K562 (cell line): ENCODE data around the gene MALAT1. TPM values are rescaled to one million over a fixed set of nuclear protein-coding genes. Genes with fewer than 3 reads are reported as not detected.

Source experiments
- ARHGAP35 ChIP-seq: fragments of 450-650 bp; IDR thresholded peaks from 2 replicates; pipeline ENCODE4 v1.6.1; 2018; ENCODE audit not compliant: partially characterized antibody
- HDAC1 ChIP-seq, 2 experiments: fragments of 450-650 bp; IDR thresholded peaks; 2 replicates each; pipeline ENCODE4 v1.6.1; 2016 to 2017; ENCODE audit warnings: inconsistent platforms in 1 of 2, mild to moderate bottlenecking in 1 of 2, moderate library complexity in 1 of 2
- HNRNPLL ChIP-seq: fragments of 200-400 bp; formaldehyde crosslinking; IDR thresholded peaks from 2 replicates; pipeline ENCODE4 v1.6.1; 2017; ENCODE audit warnings: low read length, low read depth, mild to moderate bottlenecking; ENCODE audit not compliant: poor library complexity, severe bottlenecking
- KHSRP ChIP-seq: fragments of 450-650 bp; IDR thresholded peaks from 2 replicates; pipeline ENCODE4 v1.6.1; 2017
- NR2C2 ChIP-seq, 2 experiments: fragments of 200-800 bp in 1 of 2; sonication (Bioruptor generic) in 1 of 2; sonication (generic) in 1 of 2; formaldehyde crosslinking in 1 of 2; IDR thresholded peaks; 2 replicates each; pipeline versions ENCODE4 v1.6.1 to v1.8.0; 2016 to 2022; ENCODE audit warnings: mild to moderate bottlenecking in 1 of 2, missing compliant biosample characterization in 1 of 2, missing genetic modification characterization in 1 of 2, missing genetic modification reagents in 1 of 2
- OTX1 ChIP-seq: fragments of 450-650 bp; formaldehyde crosslinking; IDR thresholded peaks from 2 replicates; pipeline ENCODE4 v1.4.0; 2022; ENCODE audit warnings: mild to moderate bottlenecking
- PCBP1 ChIP-seq: fragments of 200-400 bp; formaldehyde crosslinking; IDR thresholded peaks from 2 replicates; pipeline ENCODE4 v1.6.1; 2018; ENCODE audit warnings: mild to moderate bottlenecking, low read depth, low read length; ENCODE audit not compliant: poor library complexity, severe bottlenecking
- PTTG1 ChIP-seq: fragments of 450-650 bp; IDR thresholded peaks from 2 replicates; pipeline ENCODE4 v1.6.1; 2016; ENCODE audit warnings: low read depth, mild to moderate bottlenecking, missing genetic modification characterization, missing compliant biosample characterization
- SMARCB1 ChIP-seq: IDR thresholded peaks from 2 replicates; pipeline ENCODE4 v1.6.1; 2011; ENCODE audit warnings: improper control_type of control experiment, low read depth; ENCODE audit not compliant: insufficient read length
- SP1 ChIP-seq: sonication (generic); formaldehyde crosslinking; IDR thresholded peaks from 2 replicates; pipeline ENCODE4 v1.8.1; 2022; ENCODE audit warnings: mild to moderate bottlenecking, missing genetic modification reagents
- TAF1 ChIP-seq: IDR thresholded peaks from 2 replicates; pipeline ENCODE4 v1.6.1; 2011; ENCODE audit warnings: mild to moderate bottlenecking, low read length, moderate library complexity; ENCODE audit not compliant: insufficient read depth, control insufficient read depth, severe bottlenecking; ENCODE audit errors: extremely low read depth
- TCF7 ChIP-seq: sonication (generic); IDR thresholded peaks from 2 replicates; pipeline ENCODE4 v1.6.1; 2016; ENCODE audit warnings: antibody characterized with exemption, borderline replicate concordance
- ZNF134 ChIP-seq: fragments of 250-450 bp; sonication (Bioruptor Pico); conservative IDR thresholded peaks from 2 replicates; pipeline ENCODE4 v1.4.0; 2020
- ZNF212 ChIP-seq: fragments of 450-650 bp; formaldehyde crosslinking; IDR thresholded peaks from 2 replicates; pipeline ENCODE4 v1.4.0; 2020; ENCODE audit warnings: mild to moderate bottlenecking
- ZNF24 ChIP-seq: fragments of 450-650 bp; IDR thresholded peaks from 2 replicates; pipeline ENCODE4 v1.6.1; 2016
- ZNF583 ChIP-seq: fragments of 250-450 bp; sonication (Bioruptor Pico); IDR thresholded peaks from 2 replicates; pipeline ENCODE4 v1.4.0; 2020
- ZNF696 ChIP-seq: fragments of 250-450 bp; sonication (Bioruptor Pico); conservative IDR thresholded peaks from 2 replicates; pipeline ENCODE4 v1.4.0; 2020; ENCODE audit warnings: mild to moderate bottlenecking, moderate library complexity
- polyA plus RNA-seq, 8 experiments: library from polyadenylated mRNA; depleted of rRNA in 4 of 8; stranded (reverse) in 5 of 8; unstranded in 3 of 8; fragments of >200 nt; fragmentation: Nextera tagmentation in 2 of 8; fragmentation: Illumina TruSeq in 1 of 8; extraction: Ambion mirVana in 2 of 8; extraction: Trizol in 1 of 8; gene quantifications; 2 replicates each; pipeline versions ENCODE4 v1.2.1 to v1.2.3, GENCODE V29; 2011 to 2014; ENCODE audit warnings: inconsistent platforms in 1 of 8, missing spikeins in 1 of 8
- total RNA-seq, 7 experiments: library from RNA; depleted of rRNA in 6 of 7; stranded (reverse); fragments of >200 nt in 6 of 7; fragmentation: Illumina TruSeq in 2 of 7; extraction: Trizol in 2 of 7; gene quantifications; 2 replicates each; pipeline versions ENCODE4 v1.2.1 to v1.2.3, GENCODE V29; 2011 to 2021; ENCODE audit warnings: low replicate concordance in 1 of 7
- TF ChIP-seq, protein P1 (sequence below), 2 experiments: fragments of 450-650 bp in 1 of 2; IDR thresholded peaks; 2 replicates each; pipeline ENCODE4 v1.6.1; 2011 to 2017; ENCODE audit warnings: low read depth in 2 of 2, antibody characterized with exemption in 1 of 2, borderline replicate concordance in 1 of 2, low read length in 1 of 2, mild to moderate bottlenecking in 1 of 2, mixed read lengths in 1 of 2; ENCODE audit not compliant: control insufficient read depth in 1 of 2
- TF ChIP-seq, protein P2 (sequence below): sonication (generic); formaldehyde crosslinking; IDR thresholded peaks from 2 replicates; pipeline ENCODE4 v1.9.0; 2022; ENCODE audit warnings: mild to moderate bottlenecking, missing genetic modification reagents
- TF ChIP-seq, protein P3 (sequence below), 2 experiments: fragments of 450-650 bp in 1 of 2; sonication (generic) in 1 of 2; formaldehyde crosslinking in 1 of 2; IDR thresholded peaks in 1 of 2; conservative IDR thresholded peaks in 1 of 2; 2 replicates each; pipeline versions ENCODE4 v1.6.1 to v1.8.1; 2016 to 2023; ENCODE audit warnings: mild to moderate bottlenecking in 2 of 2, moderate library complexity in 2 of 2, inconsistent platforms in 1 of 2, missing genetic modification reagents in 1 of 2

MALAT1 gene
- total and polyA plus RNA-seq, 9 of the 15 experiments (the other 6 are each of a cell fraction or from before 2014, with no cell fraction given): 363 to 8,715 (median 2,351) TPM

DNA sequence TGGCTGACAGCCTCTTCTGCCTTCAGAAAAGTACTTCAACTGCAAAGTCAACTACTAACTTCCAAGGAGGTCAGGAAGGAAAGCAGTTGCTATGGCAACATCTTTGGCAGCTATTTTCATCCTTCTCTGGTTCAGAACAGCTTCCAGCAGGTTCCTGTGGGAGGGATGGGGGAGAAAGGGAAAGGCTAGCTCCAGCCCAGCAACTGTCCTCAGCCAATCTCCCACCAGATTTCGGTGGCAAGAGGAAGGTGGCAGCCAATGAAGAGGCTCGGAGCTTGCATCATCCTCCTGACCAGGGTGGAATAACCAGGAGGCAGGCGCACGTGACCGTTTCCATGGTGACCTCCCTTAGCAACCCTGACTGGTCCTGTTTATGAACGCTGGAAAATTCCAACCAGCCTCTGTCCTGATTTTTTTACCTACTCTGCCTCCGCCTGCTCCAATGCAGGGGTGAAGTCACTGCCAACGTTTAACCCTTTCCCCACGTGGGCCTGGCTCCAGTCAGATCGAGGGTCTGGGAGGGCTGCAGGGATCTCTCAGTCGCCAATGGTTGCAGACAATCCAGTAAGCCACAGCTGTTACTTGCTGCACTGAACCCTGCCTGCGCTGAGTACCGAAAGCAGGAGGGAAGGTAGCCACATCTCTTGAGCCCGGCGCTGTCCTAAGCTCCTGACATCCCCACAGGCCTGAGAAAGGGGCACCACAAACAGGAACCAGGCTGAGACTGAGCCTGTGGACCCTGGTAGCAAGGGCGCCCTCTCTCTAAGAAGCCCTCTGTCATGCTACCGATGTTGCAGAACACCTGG, 11.2 kb upstream of the MALAT1 start (continued):
- TF ChIP-seq, protein P1, sequence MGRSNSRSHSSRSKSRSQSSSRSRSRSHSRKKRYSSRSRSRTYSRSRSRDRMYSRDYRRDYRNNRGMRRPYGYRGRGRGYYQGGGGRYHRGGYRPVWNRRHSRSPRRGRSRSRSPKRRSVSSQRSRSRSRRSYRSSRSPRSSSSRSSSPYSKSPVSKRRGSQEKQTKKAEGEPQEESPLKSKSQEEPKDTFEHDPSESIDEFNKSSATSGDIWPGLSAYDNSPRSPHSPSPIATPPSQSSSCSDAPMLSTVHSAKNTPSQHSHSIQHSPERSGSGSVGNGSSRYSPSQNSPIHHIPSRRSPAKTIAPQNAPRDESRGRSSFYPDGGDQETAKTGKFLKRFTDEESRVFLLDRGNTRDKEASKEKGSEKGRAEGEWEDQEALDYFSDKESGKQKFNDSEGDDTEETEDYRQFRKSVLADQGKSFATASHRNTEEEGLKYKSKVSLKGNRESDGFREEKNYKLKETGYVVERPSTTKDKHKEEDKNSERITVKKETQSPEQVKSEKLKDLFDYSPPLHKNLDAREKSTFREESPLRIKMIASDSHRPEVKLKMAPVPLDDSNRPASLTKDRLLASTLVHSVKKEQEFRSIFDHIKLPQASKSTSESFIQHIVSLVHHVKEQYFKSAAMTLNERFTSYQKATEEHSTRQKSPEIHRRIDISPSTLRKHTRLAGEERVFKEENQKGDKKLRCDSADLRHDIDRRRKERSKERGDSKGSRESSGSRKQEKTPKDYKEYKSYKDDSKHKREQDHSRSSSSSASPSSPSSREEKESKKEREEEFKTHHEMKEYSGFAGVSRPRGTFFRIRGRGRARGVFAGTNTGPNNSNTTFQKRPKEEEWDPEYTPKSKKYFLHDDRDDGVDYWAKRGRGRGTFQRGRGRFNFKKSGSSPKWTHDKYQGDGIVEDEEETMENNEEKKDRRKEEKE (IDR thresholded peaks at IDR 0.05; ENCODE audit: borderline replicate concordance in 1 of 2, control insufficient read depth in 1 of 2, low read depth in 2 of 2, low read length in 1 of 2): no peak
- TF ChIP-seq NR2C2 (CRISPR knock-in tag; IDR thresholded peaks at IDR 0.05): no peak
- no peak; the same call in 1 of the 2 replicates for TF ChIP-seq NR2C2 (tag; IDR thresholded peaks at IDR 0.05)
- TF ChIP-seq, protein P2, sequence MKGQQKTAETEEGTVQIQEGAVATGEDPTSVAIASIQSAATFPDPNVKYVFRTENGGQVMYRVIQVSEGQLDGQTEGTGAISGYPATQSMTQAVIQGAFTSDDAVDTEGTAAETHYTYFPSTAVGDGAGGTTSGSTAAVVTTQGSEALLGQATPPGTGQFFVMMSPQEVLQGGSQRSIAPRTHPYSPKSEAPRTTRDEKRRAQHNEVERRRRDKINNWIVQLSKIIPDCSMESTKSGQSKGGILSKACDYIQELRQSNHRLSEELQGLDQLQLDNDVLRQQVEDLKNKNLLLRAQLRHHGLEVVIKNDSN (CRISPR knock-in tag): peak; percentile 99
- no peak for TF ChIP-seq ZNF212 (CRISPR knock-in tag)
- TF ChIP-seq OTX1: no peak
- TF ChIP-seq ARHGAP35: no peak
- TF ChIP-seq KHSRP: no peak
- TF ChIP-seq PTTG1: no peak
- no peak for TF ChIP-seq ZNF134
- no peak for TF ChIP-seq ZNF24
- no peak for TF ChIP-seq PCBP1
- no peak for TF ChIP-seq TAF1
- TF ChIP-seq HDAC1 (IDR thresholded peaks at IDR 0.05): peak in 1 of 2 experiments; percentile 45; a peak in 1 of 4 replicates
- TF ChIP-seq SMARCB1: no peak
- no peak for TF ChIP-seq ZNF696 (CRISPR knock-in tag)
- TF ChIP-seq HNRNPLL: no peak
- TF ChIP-seq TCF7: no peak
- peak; percentile 34; the same call in 1 of the 2 replicates for TF ChIP-seq SP1 (CRISPR knock-in tag)
- no peak for TF ChIP-seq ZNF583
- TF ChIP-seq, protein P3, sequence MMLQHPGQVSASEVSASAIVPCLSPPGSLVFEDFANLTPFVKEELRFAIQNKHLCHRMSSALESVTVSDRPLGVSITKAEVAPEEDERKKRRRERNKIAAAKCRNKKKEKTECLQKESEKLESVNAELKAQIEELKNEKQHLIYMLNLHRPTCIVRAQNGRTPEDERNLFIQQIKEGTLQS (IDR thresholded peaks at IDR 0.05): peak; percentile 100
- TF ChIP-seq, protein P3 (CRISPR knock-in tag; conservative IDR thresholded peaks at IDR 0.05): peak; percentile 94
